Epithelial cell of esophagus (primary cell): ENCODE data around the gene GCLC.

Experiments
- DNase-seq: peaks from one replicate; pipeline ENCODE4 v3.0.0; 2010; ENCODE audit warnings: low read depth
- H3K4me3 ChIP-seq: 2 replicates; pipeline ENCODE4 v1.5.1; 2011; ENCODE audit warnings: mild to moderate bottlenecking, low read length, control low read depth
- CTCF ChIP-seq: IDR thresholded peaks from 2 replicates; pipeline ENCODE4 v1.5.1; 2011; ENCODE audit warnings: low read depth, mild to moderate bottlenecking, low read length, control low read depth, inconsistent platforms; ENCODE audit not compliant: insufficient read depth; ENCODE audit errors: missing control alignments

Gene GCLC

GRCh38 chr6:53495506-53496499, 49.1 kb downstream of the GCLC start:
- no peak for TF ChIP-seq CTCF
- no peak overlapping the region for H3K4me3 ChIP-seq
- DNase-seq = no peak

- TF ChIP-seq CTCF = no peak
- H3K4me3 ChIP-seq = no peak overlapping the region
- DNase-seq = peak; percentile 30
Measured at GRCh38 chr6:53494076-53494475, 50.8 kb downstream of the GCLC start.

GRCh38 chr6:53493635-53494025, 51.3 kb downstream of the GCLC start:
- DNase-seq = no peak
- TF ChIP-seq CTCF = no peak
- H3K4me3 ChIP-seq = no peak overlapping the region

DNA sequence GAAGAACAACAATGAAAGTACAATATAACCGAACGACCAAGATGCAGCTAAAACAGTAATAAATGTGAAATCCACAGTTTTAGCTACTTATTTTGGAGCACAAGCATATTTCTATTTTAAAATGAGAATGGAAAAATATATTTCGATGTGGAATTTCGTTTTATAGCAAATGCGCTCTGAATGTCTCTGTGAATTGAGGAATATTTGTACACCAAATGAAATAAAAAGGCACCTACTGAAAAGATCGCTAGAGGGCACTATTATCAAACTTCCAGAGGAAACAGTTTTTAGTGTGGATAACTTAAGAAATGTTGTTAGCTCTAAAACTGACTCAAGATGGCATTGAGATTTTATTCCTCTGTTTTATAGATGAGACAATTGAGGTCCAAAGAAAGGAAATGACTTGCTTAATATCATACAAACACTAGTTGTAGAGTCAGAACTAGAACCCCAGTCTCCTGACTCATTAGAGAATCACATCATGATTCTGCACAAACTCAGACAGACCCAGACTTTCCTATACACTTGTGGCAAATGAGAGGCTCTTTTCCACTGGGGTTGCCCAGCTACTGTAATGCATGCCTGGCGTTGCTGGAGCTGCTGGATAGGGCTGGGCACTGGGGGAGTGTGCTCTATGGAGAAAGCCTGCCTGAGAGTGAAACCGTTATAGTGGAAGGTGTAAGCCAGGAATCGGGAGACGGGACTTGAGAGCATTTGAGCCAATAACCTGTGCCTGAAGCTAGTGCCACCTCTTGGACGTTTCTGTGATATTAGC, 51.9 kb downstream of the GCLC start:
- DNase-seq = peak; percentile 70
- H3K4me3 ChIP-seq = no peak overlapping the region
- peak; percentile 64 for TF ChIP-seq CTCF

- H3K4me3 ChIP-seq = no peak overlapping the region
- TF ChIP-seq CTCF = no peak
- no peak for DNase-seq
Measured at GRCh38 chr6:53487080-53487479, 57.8 kb downstream of the GCLC start.

- TF ChIP-seq CTCF = no peak
- DNase-seq = no peak
- H3K4me3 ChIP-seq = no peak overlapping the region
Measured at GRCh38 chr6:53486679-53487078, 58.2 kb downstream of the GCLC start.
